ENCODE data around the gene CDH2.

CDH2 gene

GRCh38 chr18:27996801-27997272 lies 180.1 kb downstream of the CDH2 start:
- in situ Hi-C loops (cut with MboI; ENCODE audit: low sequenced_read_pairs, unreplicated experiment) = no loop called here
- DNase-seq (ENCODE audit: low spot score) = no peak
- TF ChIP-seq CTCF (IDR thresholded peaks at IDR 0.05; ENCODE audit: borderline replicate concordance, control extremely low read depth, extremely low read depth, insufficient read depth, missing control alignments) = no peak

- no peak for TF ChIP-seq CTCF (IDR thresholded peaks at IDR 0.05; ENCODE audit: borderline replicate concordance, control extremely low read depth, extremely low read depth, insufficient read depth, missing control alignments)
- no peak for DNase-seq (ENCODE audit: low spot score)
- in situ Hi-C loops (cut with MboI; ENCODE audit: low sequenced_read_pairs, unreplicated experiment) = no loop called here
These were observed 181.0 kb downstream of the CDH2 start for GRCh38 chr18:27995770-27996502.

GRCh38 chr18:27994571-27994970 lies 182.4 kb downstream of the CDH2 start:
- no peak for TF ChIP-seq CTCF (IDR thresholded peaks at IDR 0.05; ENCODE audit: borderline replicate concordance, control extremely low read depth, extremely low read depth, insufficient read depth, missing control alignments)
- no peak for DNase-seq (ENCODE audit: low spot score)
- in situ Hi-C loops (cut with MboI; ENCODE audit: low sequenced_read_pairs, unreplicated experiment) = no loop called here

- TF ChIP-seq CTCF (IDR thresholded peaks at IDR 0.05; ENCODE audit: borderline replicate concordance, control extremely low read depth, extremely low read depth, insufficient read depth, missing control alignments) = no peak
- no peak for DNase-seq (ENCODE audit: low spot score)
- in situ Hi-C loops (cut with MboI; ENCODE audit: low sequenced_read_pairs, unreplicated experiment) = no loop called here
These were observed 185.5 kb downstream of the CDH2 start for GRCh38 chr18:27991391-27991790.

GRCh38 chr18:27985832-27986231 lies 191.1 kb downstream of the CDH2 start:
- in situ Hi-C loops (cut with MboI; ENCODE audit: low sequenced_read_pairs, unreplicated experiment) = no loop called here
- no peak for DNase-seq (ENCODE audit: low spot score)
- TF ChIP-seq CTCF (IDR thresholded peaks at IDR 0.05; ENCODE audit: borderline replicate concordance, control extremely low read depth, extremely low read depth, insufficient read depth, missing control alignments) = no peak

GRCh38 chr18:27983780-27984179 lies 193.2 kb downstream of the CDH2 start:
- TF ChIP-seq CTCF (IDR thresholded peaks at IDR 0.05; ENCODE audit: borderline replicate concordance, control extremely low read depth, extremely low read depth, insufficient read depth, missing control alignments) = no peak
- DNase-seq (ENCODE audit: low spot score) = no peak
- in situ Hi-C loops (cut with MboI; ENCODE audit: low sequenced_read_pairs, unreplicated experiment) = no loop called here

All from GM13976 (cell line).